GM10248 (cell line): Measurements from ENCODE around the gene NTM.

Experiments used
- CTCF ChIA-PET: fragments of 300-600 bp; sonication (Branson Sonifier 250); formaldehyde crosslinking; extraction: SDS; loops from one replicate; lab custom pipeline; 2021; ENCODE audit warnings: antibody characterized with exemption; lab: Yijun Ruan, JAX
- POLR2A ChIA-PET: fragments of 350-650 bp; sonication (Branson Sonifier 250); formaldehyde crosslinking; extraction: SDS; loops from one replicate; lab custom pipeline; 2020; ENCODE audit warnings: antibody characterized with exemption; lab: Yijun Ruan, JAX
- DNase-seq: peaks from one replicate; pipeline ENCODE4 v3.0.0; 2012; ENCODE audit errors: extremely low spot score
- CTCF ChIP-seq: IDR thresholded peaks from 2 replicates; pipeline ENCODE4 v1.5.1; 2012; ENCODE audit warnings: mild to moderate bottlenecking, low read depth; ENCODE audit errors: extremely low read depth, missing control alignments, control extremely low read depth

The NTM gene

GRCh38 chr11:132335311-132335710 is 964.9 kb downstream of the NTM start:
- TF ChIP-seq CTCF, result no peak
- ChIA-PET CTCF (interaction anchor here (4.9 kb wide), 1 partner anchor 23 kb away, joined by 14 read pairs; no protein-coding TSS in a partner anchor), POLR2A (no interaction called here)
- no peak for DNase-seq

GRCh38 chr11:132336781-132337535 is 966.5 kb downstream of the NTM start:
- DNase-seq, result no peak
- no peak for TF ChIP-seq CTCF
- ChIA-PET POLR2A (no interaction called here), CTCF (interaction anchor here (4.9 kb wide), 1 partner anchor 24 kb away, joined by 14 read pairs; no protein-coding TSS in a partner anchor)

GRCh38 chr11:132337819-132338416 is 967.5 kb downstream of the NTM start:
- POLR2A ChIA-PET, result no interaction called here
- DNase-seq, result no peak
- CTCF ChIA-PET, result interaction anchor here (1.2 to 4.9 kb wide), 3 partner anchors 9 to 25 kb away, joined by 3 to 14 read pairs (median 4); no protein-coding TSS in a partner anchor
- no peak for TF ChIP-seq CTCF

GRCh38 chr11:132342408-132342807 is 972.0 kb downstream of the NTM start:
- no peak for DNase-seq
- ChIA-PET CTCF (interaction anchor here (2.1 kb wide), 1 partner anchor 30 kb away, joined by 9 read pairs; no protein-coding TSS in a partner anchor), POLR2A (no interaction called here)
- TF ChIP-seq CTCF, result no peak

- POLR2A ChIA-PET, result no interaction called here
- DNase-seq, result no peak
- TF ChIP-seq CTCF, result no peak
- CTCF ChIA-PET, result no interaction called here
Measured at GRCh38 chr11:132343445-132344175, 973.2 kb downstream of the NTM start.

- CTCF ChIA-PET, result interaction anchor here (0.8 to 4.0 kb wide), 2 partner anchors 17 to 34 kb away, joined by 3 to 15 read pairs; no protein-coding TSS in a partner anchor
- DNase-seq, result no peak
- TF ChIP-seq CTCF, result no peak
- POLR2A ChIA-PET, result interaction anchor here (0.7 kb wide), 1 partner anchor 1952 kb away, joined by 4 read pairs; no protein-coding TSS in a partner anchor
Measured at GRCh38 chr11:132346558-132347148, 976.2 kb downstream of the NTM start.
